H7 (cell line): ENCODE results near the gene ZNF438. TPM values are rescaled to one million over a fixed set of nuclear protein-coding genes. Genes with fewer than 3 reads are reported as not detected.
A peak's percentile ranks its signal among the peaks of the same experiment; 100 is the strongest.

Experiments
- DNase-seq: peaks from one replicate; pipeline ENCODE4 v3.0.0; 2012
- H3K27me3 ChIP-seq: 2 replicates; pipeline ENCODE4 v1.6.0; 2011; ENCODE audit warnings: mild to moderate bottlenecking, low read length; ENCODE audit not compliant: control insufficient read depth, insufficient read depth
- H3K36me3 ChIP-seq: replicated peaks from 2 replicates; pipeline ENCODE4 v1.5.1; 2011; ENCODE audit warnings: low read length; ENCODE audit not compliant: control insufficient read depth, insufficient read depth
- H3K4me3 ChIP-seq: 2 replicates; pipeline ENCODE4 v1.5.1; 2011; ENCODE audit warnings: low read depth, mild to moderate bottlenecking, control low read depth, low read length, moderate library complexity; ENCODE audit not compliant: insufficient read depth
- total RNA-seq: library from RNA; depleted of rRNA; stranded (reverse); fragments of >200 nt; shearing (Covaris generic); gene quantifications from 2 replicates; pipeline ENCODE4 v1.2.3, GENCODE V29; 2014

Gene ZNF438
- total RNA-seq, 1 experiment from 2014 or later = 2.3 TPM

DNA sequence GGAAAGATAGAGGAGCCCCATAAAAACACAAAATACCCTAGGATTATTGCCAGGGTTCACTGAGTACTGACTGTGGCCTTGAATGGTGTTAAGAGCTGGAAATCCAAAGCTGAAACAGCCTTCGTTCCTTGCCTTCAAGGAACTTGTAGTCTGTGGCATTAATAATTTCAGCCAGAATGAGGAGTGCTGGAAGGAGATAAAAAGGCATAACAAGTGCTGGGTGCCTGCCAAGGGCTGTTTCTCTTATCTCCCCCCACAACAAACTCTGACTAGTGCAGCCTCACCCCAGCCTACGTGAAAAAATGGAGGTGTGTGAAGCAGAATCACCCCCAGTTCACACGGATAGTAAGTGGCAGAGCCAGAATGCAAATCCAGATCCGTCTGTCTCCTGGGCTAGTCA, 203.0 kb downstream of the ZNF438 start:
- Histone ChIP-seq H3K27me3 (peaks cover 2% of the 10 kb centered on the region), H3K36me3 (no peaks in the 10 kb centered on the region)
- DNase-seq = no peak

DNA sequence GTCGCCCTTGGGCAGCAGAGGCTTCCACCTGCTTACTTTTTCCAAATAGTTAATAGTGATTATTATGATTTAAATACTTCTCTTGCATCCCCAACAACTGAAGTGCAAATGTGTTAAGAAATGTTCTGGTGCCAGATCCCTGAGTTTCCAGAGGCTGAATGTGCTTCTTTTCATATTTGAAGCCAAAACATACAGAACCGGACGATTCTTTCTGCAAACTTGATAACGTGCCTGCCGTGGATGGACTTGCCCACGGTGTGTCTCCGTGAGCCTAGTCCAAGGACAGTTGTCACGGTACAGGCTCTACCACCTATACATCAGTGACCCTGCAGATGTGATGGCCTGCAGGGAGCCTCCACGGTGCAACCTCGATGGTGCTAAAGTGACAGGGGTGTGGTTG, 203.5 kb downstream of the ZNF438 start:
- no peak for DNase-seq
- Histone ChIP-seq H3K27me3 (peaks cover 2% of the 10 kb centered on the region), H3K4me3 (no peak overlapping the region), H3K36me3 (no peaks in the 10 kb centered on the region)

More for the DNA sequence above, 203.0 kb downstream of the ZNF438 start:
- no peak overlapping the region for H3K4me3 ChIP-seq

DNA sequence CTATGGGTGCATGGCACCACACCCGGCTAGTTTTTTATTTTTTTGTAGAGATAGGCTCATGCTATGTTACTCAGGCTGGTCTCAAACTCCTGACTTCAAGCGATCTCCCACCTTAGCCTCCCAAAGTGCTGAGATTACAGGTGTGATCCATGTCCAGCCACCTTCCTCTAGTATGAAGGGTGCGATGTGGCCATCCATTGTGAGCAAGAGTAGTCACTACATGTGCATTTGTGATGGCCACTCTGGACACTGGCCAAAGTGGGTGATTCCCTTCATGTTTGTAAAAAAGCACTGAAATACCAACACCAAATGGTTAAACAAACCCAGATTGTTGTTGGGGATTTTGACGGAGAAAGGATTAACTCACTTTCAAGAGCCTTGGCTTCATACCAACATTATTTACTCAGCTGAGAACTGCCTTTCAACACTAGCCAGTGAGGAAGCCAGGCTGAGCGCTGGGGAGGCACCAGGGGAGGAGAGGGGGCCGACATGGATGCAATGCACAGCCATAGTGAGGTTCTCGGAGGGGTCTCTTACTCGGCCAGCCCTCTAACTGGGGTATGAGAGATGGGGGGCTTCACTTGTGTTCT, 204.0 kb downstream of the ZNF438 start:
- Histone ChIP-seq H3K27me3 (peaks cover 2% of the 10 kb centered on the region), H3K4me3 (no peak overlapping the region), H3K36me3 (no peaks in the 10 kb centered on the region)
- no peak for DNase-seq

DNA sequence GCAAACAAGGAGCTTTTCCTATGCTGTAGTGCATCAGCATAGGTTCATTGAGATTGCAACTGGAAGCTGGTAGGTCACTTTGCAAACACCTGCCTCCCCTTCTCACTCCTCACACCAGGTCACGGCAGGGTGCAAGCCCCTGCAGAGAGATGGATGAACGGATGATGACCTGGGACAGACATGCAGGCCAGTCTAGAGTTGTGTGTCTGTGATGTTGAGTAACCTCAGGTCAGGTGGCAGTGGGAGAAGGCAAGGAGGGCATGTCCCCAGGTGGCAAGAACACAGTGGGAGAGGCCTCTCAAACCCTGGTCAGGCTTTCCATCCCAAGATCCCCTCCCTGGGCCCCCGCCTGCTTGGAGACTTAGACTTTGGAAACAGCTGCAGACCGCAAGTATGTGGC, 205.0 kb downstream of the ZNF438 start:
- peaks cover 7% of the 10 kb centered on the region for H3K27me3 ChIP-seq
- H3K36me3 ChIP-seq = no peaks in the 10 kb centered on the region
- no peak for DNase-seq
- no peak overlapping the region for H3K4me3 ChIP-seq

DNA sequence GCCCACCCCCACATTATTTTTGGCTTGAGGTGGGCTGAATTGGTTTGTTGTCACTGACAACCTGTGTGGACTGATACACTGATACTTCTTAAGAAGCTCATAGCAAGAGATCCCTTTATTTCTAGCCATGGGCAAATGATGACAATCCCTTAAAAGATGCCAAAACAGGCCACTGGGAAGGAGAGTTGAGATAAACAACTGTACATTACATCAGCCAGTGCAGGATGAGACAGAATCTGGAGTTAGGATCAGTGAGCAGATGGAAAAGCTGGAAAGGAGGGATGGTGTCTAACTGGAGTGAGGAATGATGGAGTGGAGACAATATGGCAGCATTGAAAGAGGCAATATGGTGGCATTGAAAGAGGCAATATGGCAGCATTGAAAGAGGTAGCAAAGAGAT, 206.2 kb downstream of the ZNF438 start:
- no peak for DNase-seq
- Histone ChIP-seq H3K4me3 (no peak overlapping the region), H3K27me3 (peaks cover 9% of the 10 kb centered on the region), H3K36me3 (no peaks in the 10 kb centered on the region)

DNA sequence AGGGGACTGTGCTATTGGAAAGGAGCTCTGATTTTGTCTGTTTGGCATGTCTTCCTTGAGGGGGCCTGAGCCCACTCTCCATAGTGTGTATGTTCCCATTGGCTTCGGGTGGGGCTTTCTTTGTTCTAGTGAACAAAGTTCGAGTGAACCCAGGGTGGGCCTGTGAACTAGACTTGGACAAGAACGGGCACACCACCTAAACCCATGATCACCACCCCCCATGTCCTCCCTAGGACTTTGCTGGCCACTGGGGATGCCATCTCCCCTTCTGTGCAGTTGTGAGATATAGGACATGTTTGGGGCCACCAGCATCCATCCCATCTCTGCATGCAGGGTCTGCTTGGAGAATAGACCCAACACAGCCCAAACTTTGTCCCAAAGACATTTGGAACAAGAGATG, 206.6 kb downstream of the ZNF438 start:
- no peaks in the 10 kb centered on the region for H3K36me3 ChIP-seq
- peaks cover 10% of the 10 kb centered on the region for H3K27me3 ChIP-seq
- no peak overlapping the region for H3K4me3 ChIP-seq
- DNase-seq = no peak

DNA sequence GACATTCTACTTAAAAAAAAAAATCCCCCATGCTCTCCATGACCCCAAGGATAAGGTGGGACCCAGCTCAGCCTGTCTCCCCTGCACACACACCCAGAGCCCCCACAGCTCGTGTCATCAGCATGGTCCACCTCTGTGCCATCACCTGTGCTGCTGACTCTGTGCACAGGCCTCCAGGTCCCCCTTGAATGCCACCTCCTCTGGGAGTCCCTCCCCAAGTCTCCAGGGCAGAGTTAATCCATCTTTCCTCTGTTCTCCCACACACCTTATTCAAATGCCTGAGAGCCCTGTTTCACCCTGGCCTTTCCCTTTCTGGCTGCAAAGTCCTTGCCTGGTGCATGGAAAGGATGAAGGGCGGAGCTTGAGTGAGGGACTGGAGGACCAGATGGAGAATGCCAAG, 208.0 kb downstream of the ZNF438 start:
- Histone ChIP-seq H3K4me3 (no peak overlapping the region), H3K36me3 (no peaks in the 10 kb centered on the region), H3K27me3 (peaks cover 14% of the 10 kb centered on the region)
- DNase-seq = no peak

DNA sequence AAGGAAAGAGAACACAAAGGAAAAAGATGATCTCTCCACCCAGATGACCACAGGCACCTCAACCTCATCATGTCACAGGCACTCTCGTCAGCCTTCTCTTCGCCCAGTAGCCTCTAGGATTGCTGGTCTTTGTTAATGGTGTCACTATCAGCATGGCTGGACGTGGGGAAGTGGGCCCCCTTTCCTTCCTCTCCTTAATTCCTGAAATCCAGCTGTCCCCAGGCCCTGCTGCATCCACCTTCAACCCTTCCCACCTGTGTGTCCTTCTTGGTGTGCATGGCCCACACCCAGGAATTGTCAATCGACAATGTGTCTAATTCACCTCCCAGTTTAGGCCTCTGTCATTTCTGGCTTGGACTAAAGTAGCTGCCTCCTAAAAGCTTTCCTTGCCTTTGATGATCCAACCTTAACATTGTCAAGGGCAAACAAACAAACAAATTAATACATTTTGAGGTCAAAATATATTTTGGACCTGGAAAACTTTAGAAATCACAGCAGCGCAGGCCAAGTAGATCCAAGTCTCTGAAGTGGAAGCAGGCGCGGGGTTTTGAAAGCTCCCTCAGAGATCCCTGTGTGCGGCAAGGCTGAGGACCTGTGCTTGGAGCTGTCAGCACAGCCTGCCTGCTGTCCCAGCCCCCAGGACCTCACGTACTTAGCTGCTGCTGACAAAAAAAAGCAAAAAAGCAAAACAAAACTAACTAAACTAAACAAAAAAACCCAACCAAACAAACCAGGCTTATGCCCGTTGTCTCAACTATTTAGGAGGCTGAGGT, 208.8 kb downstream of the ZNF438 start:
- H3K27me3 ChIP-seq = peaks cover 13% of the 10 kb centered on the region
- DNase-seq = no peak
- no peak overlapping the region for H3K4me3 ChIP-seq
- no peaks in the 10 kb centered on the region for H3K36me3 ChIP-seq

DNA sequence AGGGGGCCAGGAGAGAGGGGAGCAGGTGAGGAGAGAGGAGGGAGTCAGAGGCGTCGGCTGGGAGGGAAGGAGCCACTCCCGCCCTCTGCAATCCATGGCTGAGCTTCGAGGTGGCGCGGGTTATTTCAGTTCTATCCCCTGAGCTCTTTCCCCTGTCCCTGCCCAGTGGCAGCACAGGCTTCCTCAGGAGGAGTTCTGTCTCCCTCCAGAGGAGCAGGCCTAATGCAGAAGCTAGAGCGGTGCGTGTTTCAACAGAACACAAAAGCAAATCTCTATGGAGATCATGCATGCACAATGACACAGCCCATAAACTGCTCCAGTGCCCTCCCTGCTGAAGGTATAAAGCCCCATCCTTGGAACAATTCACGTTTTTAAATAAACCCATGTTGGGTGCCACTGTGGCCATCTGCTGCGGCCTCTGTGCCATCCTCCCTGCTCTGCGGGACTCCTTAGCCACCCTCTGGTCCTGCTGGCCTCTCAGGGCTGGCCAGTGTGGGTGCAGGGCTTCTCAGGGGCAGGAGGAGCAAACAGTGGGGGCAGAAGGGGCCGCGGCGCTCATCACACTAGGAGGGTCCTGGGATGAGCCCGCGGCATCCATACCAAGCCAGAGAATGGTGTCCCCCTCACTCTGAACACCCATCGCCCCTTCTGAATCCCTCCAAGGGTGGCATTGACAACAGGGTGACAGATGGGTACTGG, 209.5 kb downstream of the ZNF438 start:
- Histone ChIP-seq H3K27me3 (peaks cover 13% of the 10 kb centered on the region), H3K36me3 (no peaks in the 10 kb centered on the region), H3K4me3 (no peak overlapping the region)
- DNase-seq = peak; percentile 67

DNA sequence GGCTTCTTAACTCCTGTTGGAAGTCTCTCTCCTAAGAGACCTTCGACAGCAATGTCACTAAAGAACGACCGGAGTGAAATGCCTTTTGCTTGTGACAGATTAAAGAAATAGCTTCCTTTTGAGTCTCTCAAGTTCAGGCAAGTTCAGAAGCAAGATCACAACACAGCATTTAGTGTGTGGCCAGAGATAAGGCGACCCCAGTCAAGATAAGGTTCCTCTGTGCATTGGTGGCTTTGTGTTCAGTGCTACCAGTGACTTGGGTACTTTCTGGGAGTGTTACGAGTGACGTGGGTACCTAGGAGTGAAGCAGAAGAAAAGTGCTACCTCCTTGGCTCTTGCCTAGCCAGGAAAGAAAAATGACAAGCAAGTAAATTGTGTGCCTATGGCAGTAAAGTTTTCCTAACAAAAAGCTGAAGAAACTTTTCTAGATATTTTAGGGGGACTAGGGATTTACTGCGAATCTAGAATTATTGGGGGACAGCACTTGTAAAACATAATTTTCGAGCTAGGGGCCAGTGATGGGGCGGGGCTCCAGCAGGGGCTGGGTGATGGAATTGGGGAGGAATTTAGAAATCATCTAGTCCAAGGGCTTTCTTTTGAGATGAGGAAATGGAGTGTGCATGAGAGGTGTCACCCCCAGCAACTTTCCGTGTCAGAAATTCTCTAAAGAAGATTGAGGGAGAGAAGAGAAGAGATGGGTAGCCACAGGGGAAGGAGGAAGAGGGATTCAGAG, 210.2 kb downstream of the ZNF438 start:
- DNase-seq = no peak
- Histone ChIP-seq H3K4me3 (no peak overlapping the region), H3K27me3 (peaks cover 13% of the 10 kb centered on the region), H3K36me3 (no peaks in the 10 kb centered on the region)

DNA sequence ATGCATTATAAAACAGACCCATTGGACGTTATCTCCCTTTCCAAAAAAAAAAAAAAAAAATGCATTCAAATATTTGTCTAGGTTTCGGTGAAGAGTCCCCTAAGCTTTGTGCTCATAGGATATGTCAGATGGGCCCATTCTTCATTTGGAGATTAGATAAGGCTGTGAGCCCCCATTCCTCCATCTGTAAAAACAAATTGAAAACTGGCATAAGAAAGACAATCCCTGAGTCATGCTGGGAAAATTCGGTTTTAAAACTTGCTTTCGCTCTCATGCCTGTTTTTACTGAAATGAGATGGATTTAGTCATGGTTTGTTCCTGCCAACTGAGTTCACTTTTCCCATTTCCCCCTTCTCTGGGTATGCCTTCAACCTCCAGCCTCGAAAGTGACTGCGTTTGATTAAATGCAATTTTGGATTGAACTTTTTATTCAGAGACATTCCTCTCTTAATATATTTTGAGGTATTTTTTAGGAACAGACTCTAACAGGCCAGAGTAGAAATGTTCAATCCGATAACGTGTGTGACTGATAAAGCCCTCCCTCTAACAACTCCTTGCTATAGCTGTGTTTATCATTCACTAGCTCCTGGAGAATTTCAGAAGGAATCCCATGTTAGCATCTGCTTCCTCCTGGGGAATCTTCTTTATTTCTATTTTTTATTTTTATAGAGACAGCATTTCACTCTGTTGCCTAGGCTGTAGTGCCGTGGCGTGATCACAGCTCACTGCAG, 211.2 kb downstream of the ZNF438 start:
- Histone ChIP-seq H3K27me3 (peaks cover 13% of the 10 kb centered on the region), H3K4me3 (no peak overlapping the region), H3K36me3 (no peaks in the 10 kb centered on the region)
- no peak for DNase-seq

DNA sequence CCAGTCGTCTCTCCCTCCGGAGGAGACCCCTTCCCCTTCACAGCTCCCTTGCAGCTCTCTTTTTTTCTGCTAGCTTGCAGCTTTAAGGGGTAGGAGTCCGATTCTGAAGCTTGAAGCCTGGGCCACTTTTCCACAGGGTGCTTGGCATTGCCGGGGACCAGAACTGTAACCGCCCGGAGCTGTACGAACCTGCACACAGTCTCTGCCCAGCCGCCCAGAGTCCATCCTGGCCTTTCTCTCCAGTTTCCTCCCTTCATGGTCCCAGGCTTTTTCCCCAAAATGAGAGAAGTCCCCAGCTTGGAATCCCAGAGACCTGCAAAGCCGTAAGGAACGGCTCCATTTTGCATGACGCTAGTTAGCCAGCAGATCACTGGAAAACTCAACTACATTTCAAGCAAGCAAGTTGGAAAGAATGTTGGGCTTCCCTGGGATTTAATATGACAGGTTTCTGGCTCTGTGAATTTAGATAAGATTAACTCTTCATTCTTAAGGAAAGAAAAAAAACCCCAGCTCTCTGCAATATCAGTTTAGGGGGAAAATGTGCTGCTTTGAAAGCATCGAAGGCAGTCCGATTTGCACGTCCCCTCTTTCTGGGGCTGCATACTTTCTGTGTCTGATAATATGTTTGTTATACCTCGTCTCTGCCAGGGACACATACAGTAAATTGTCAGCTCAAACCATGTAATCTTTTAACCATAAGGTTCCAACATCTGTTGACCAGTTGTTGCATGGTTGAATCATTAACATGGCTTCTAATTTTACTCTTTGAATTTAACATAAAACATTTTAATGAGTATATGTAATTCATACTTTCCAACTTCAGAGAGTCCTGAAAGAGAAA, 212.1 kb downstream of the ZNF438 start:
- DNase-seq = no peak
- Histone ChIP-seq H3K36me3 (no peaks in the 10 kb centered on the region), H3K27me3 (peaks cover 13% of the 10 kb centered on the region), H3K4me3 (no peak overlapping the region)

DNA sequence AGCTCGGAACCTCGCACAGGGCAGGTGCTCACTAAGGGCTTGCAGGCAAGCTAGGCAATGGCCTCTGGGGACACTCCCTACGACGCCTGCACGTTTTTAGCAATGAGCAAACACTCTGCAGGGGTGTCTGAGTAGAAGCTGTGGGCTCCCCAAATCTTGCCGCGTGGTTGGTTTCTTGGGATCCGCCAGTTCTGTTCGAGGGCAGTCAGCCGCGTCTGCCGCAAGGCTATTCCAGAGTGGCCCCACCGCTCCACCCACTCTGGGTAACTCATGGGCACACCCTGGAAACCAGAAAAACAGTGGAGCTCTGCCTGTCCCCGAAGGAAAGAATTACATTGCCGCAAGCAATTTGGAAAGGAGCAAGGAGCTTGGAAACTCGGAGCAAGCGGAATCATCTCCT, 212.8 kb downstream of the ZNF438 start:
- DNase-seq = no peak
- H3K27me3 ChIP-seq = peaks cover 13% of the 10 kb centered on the region
- no peak overlapping the region for H3K4me3 ChIP-seq
- no peaks in the 10 kb centered on the region for H3K36me3 ChIP-seq
